ENCODE data around the gene DCAF11.
"Not testable (repeated sequence)": the region's sequence is repeated elsewhere in the genome, so short reads cannot be mapped to it uniquely, and the experiment has no call there.

DCAF11 gene

DNA sequence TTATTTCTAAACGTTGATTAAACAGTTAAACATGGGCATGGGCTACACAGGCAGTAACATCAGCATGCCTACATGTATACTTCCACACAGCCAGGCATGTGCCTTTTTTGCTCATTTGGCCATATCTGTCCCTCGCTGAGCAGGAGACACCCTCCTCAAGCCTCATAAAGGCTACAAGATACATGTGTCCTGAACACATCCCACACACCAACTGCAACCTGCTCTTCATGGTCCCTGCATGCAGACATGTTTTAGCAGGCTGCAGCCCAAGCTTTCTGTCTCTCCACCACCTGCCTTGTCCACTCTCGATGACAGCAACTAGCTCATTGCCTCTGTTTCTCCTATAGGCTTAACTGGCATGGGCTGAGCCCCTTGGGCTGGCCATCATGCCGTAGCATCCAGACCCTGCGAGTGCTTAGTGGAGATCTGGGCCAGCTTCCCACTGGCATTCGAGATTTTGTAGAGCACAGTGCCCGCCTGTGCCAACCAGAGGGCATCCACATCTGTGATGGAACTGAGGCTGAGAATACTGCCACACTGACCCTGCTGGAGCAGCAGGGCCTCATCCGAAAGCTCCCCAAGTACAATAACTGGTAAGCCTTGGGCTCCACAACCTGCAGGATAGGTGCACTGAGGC is 17.9 kb upstream of the DCAF11 start:
- no peak for DNase-seq (ENCODE audit: low read depth in 2 of 2)

DNA sequence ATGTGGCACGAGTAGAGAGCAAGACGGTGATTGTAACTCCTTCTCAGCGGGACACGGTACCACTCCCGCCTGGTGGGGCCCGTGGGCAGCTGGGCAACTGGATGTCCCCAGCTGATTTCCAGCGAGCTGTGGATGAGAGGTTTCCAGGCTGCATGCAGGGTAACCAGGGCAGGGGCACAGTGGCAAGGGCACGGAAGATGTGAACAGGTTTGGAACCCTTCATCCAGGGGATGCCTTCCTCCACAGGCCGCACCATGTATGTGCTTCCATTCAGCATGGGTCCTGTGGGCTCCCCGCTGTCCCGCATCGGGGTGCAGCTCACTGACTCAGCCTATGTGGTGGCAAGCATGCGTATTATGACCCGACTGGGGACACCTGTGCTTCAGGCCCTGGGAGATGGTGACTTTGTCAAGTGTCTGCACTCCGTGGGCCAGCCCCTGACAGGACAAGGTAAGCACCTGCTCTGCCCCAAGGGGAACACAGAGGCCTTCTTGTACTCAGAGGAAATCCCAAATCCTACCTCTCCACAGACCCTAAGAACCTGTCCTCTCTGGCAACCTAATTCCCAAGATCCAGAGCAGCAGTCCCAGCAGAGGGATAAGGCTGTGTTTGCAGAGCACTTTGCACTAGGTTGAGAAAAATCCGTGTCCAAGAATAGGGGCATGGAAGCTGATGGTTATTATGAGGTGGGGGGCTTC is 16.2 kb upstream of the DCAF11 start:
- DNase-seq (ENCODE audit: low read depth in 2 of 2), result no peak

DNA sequence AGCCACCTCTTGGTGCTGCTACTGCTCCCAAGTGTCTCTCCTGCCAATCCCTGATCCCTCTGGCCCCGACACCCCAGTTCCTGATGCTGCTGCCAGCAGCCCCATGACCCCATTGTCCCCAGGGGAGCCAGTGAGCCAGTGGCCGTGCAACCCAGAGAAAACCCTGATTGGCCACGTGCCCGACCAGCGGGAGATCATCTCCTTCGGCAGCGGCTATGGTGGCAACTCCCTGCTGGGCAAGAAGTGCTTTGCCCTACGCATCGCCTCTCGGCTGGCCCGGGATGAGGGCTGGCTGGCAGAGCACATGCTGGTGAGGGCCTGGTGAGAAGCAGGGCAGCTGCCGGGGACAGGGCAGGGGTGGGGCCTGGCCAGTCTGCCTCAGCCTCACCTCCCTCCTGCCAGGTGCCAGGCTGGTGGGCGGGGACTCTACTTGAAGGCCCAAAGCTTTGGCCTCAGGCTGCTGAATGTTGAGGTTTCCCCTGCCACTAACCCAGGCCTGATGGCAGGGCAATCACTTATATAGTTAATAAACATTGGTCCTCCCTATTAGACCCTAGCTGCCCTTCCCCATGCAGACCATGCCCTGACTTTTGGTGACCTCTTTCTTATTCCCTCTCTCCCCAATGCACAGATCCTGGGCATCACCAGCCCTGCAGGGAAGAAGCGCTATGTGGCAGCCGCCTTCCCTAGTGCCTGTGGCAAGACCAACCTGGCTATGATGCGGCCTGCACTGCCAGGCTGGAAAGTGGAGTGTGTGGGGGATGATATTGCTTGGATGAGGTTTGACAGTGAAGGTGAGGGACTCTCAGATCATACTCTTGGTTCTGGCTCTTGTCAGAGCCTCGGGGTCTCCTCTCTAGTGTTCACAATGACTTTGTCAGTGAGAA is 15.4 kb upstream of the DCAF11 start:
- DNase-seq (ENCODE audit: low read depth in 2 of 2), result no peak

DNA sequence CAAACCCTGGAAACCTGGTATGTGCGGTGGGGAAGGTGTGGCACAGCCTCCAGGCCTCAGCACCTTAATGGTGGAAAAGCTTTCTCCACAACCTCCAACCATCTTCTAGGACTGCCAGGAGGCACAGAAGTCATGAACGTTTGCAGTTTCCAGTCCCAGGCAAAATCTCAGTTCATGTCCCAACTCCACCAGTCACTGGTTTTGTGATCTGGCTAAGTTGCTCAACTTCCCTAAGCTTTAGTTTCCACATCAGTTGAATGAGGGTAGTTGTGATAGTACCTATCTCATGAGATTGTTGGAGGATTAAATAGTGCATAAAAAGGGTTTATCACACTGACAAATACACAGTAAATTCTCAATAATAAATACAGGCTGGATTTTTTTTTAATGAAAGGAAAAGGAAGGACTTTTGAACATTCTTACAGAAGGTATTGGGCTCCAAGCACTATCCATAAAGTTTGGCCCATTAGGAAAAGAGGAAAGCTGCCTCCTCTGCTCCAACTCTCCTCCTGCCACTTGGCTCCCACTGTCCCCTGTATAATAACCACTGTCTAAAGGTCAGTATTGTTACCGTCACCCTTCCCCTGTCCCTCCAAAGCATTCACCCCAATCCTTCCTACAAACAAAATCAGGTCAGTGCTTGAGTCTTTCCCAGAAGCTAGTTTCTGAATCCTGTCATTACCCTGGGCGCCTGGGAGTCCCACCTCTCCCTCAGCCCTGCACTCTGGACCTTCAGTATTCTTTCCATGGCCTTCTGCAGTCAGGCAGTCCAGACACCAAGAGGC is 14.2 kb upstream of the DCAF11 start:
- no peak for DNase-seq (ENCODE audit: low read depth in 2 of 2)

DNA sequence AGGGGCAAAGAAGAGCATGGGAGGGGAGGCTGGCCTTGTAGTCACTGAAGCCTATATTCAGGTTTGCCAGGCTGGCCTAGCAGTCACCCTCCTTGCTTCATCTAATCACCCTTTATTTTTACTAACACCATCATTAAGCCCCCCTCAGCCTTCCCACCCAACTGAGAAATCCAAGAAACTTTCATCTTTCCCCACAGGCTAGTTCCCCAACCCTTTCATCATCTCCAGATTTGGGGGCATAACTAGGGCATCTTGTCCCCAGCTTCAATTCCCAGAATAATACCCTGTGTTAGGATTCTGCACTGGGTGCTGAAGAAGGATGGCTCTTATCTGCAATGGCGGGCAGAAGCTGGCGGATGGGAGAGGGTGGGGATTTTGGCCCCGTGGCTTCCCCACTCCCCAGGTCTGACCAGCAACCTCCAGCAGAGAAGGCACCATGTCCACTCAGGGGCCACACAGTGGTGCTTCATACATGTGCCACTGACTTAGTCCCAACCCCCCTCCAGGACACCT is 13.5 kb upstream of the DCAF11 start:
- no peak for DNase-seq (ENCODE audit: low read depth in 2 of 2)

DNA sequence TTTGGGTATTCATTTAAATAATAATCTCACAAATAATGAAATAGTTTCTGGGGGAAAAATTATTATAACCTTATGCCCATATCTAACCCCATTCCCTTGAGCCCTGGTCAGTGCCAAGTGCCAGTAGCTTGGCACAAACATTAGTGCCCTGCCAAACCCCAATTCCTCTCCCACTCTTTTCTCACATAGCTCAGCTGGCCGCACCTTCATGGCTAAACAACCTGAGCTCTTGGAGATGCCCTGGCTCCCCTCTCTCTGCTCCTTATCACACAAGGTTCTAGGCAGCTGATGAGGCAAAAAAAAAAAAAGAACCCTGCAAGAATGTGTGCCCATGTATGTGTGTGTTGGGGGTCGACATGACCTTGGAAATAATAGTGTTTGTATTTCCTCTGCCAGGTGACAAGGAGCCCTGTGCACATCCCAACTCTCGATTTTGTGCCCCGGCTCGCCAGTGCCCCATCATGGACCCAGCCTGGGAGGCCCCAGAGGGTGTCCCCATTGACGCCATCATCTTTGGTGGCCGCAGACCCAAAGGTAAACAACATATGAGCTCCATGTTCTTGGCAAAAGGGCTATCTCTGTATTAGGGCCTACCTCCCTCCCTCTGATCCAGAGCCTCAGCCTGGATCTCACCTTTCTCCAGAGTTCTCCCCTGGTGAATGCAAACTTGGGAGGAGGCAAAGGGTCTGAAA is 12.1 kb upstream of the DCAF11 start:
- no peak for DNase-seq (ENCODE audit: low read depth in 2 of 2)

DNA sequence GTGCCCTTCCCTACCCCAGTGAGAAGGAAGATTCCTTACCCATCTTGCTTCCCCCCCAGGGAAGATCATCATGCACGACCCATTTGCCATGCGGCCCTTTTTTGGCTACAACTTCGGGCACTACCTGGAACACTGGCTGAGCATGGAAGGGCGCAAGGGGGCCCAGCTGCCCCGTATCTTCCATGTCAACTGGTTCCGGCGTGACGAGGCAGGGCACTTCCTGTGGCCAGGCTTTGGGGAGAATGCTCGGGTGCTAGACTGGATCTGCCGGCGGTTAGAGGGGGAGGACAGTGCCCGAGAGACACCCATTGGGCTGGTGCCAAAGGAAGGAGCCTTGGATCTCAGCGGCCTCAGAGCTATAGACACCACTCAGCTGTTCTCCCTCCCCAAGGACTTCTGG is 11.1 kb upstream of the DCAF11 start:
- DNase-seq (ENCODE audit: low read depth in 2 of 2), result no peak

DNA sequence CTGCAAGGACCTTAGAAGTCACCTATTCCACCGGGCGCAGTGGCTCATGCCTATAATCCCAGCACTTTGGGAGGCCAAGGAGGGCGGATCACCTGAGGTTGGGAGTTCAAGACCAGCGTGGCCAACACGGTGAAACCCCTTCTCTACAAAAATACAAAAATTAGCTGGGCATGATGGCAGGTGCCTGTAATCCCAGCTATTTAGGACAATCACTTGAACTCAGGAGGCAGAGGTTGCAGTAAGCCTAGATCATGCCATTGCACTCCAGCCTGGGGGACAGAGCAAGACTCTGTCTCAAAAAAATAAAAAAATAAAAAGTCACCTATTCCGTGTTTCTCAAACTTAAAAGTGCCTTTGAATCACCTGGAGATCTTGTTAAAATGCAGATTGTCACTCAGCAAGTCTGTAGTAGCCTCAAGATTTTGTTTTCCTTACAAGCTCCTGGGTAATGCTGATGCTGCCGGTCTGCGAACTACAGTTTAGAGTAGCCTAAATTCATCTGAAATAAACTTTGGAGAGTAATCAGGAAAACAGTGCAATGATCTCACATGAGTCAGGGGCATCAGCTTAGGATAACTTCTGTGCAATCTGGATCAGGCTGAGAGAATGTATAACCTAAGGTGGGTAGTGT is 8.9 kb upstream of the DCAF11 start:
- DNase-seq (ENCODE audit: low read depth in 2 of 2), result not testable (repeated sequence)

DNA sequence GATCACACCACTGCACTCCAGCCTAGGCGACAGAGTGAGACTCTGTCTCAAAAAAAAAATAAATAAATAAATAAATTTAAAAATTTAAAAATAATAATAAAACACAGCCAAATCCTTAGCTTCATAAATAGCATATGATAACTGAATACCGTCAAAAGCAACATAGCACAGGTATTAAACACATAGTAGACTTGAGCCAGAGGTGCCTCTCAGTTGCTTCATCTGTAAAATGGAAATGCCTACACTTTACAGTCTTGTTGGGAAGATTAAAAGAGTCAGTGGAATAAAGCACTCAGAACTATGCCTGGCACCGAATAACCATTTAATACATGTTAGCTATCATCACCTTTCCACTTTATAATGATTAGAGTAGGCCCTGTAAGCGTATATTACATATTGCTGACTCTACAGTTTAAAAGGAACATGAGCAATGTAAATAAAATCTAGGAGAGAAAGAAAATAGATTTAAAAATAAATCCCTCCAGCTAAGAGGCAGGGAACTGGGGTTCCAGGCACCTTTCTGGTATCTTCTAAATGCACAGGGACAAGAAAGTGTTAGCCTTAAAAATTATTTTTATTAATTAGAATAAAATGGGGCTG is 7.8 kb upstream of the DCAF11 start:
- DNase-seq (ENCODE audit: low read depth in 2 of 2), result no peak

DNA sequence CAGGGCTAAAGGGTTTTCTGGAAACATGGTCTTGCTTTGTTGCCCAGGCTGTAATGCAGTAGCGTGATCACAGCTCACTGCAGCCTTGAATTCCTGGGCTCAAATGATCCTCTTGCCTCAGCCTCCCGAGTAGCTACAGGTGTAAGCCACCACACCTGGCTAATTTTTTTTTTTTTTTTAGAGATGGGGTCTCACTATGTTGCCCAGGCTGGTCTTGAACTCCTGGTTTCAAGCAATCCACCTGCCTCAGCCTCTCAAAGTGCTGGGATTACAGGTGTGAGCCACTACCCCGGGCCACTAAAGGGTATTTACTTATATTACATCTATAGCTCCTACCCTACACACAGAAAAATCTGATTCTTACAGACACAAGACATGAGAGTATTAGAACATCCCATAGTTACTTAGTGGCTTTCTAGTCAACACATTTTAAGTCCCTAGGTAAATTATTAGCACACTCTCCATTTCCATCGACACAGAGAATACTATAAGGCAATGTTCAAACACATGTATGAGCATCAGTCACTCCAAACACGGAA is 6.2 kb upstream of the DCAF11 start:
- DNase-seq (ENCODE audit: low read depth in 2 of 2), result no peak

DNA sequence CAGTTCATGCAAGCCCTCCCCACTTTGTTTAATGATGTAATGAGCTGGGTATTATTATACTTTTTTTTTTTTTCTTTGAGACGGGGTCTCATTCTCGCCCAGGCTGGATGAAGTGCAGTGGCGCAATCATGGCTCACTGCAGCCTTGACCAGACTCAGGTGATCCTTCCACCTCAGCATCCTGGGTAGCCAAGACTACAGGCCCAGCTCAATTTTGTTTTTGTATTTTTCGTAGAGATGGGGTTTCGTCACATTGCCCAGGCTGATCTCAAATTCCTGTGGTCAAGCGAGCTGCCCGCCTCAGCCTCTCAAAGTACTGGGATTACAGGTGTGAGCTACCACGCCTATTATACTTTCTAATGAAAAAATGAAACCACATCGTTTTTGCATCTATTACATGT is 4.5 kb upstream of the DCAF11 start:
- DNase-seq (ENCODE audit: low read depth in 2 of 2), result no peak

DNA sequence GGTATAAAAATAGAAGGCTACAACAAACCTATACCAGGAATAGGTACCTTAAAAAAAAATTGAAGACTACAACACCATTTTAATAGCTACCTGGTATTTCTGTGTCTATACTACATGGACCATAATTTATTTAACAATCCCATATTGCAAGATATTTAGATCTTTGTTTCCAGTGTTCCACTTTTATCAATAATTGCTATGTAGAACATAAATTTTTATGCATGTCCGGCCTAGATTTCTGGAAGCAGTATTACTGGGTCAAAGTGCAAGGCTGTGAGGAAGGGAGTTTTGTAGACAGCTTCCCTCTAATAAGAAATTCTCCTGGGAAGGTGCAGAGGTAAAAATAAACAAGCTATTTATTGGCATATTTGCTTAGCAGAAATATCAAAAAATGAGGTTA is 4.1 kb upstream of the DCAF11 start:
- no peak for DNase-seq (ENCODE audit: low read depth in 2 of 2)

DNA sequence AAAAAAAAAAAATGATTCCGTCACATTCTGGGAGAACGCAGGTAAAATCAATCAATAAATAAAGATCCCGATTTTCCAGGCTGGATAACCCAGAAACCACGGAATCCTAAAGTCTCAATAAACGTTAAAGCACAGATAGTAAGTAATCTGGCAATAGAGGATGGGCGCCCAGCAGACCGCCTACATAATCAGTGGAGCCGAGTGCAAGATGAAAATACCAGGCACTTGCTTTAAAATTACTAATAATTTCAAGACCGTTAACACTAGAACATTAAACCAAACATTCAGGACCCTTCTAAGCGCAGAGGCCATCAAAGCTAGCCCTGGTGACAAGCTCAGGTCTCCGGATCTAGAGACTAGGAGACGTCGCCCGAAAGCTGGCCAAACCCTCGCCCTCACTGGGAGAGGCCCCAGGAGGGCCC is 1.2 kb upstream of the DCAF11 start:
- DNase-seq (ENCODE audit: low read depth in 2 of 2), result no peak

DNA sequence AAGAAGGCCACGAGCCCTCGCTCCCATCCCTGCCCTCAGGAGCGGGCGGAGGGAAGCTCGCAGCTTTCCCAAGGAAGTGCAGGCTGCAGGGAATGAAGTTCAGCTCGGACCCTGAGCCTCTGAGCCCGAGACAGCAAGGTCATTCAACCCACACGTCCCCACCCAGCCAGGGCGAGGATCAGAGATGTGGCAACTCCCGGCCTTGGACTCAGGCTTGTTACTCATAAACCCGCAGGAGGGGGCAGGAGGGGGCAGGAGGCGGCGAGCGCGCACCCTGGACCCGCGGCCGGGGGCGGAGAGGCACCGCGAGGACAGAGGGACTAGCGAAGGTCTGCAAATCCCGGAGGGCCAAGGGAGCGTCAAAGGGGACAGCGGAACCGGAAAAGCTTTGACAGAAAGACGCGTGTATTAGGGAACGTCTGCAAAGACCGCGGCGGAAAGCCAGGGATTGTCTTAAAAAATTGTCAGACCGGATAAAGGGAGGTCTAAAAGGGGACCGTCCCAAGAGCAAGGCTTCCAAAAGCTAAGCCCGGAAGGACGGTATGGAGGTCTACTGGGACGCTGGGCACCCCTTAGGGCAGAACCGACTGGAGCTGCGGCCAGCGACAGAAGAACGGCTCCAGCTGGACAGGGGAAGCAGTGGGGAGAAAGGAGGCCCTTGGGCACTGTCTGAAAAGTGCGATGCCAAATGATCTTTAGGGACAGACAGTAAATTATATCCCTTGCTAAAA is 611 bp upstream of the DCAF11 start:
- peak; percentile 64 to 67 for DNase-seq (ENCODE audit: low read depth in 2 of 2)

DNA sequence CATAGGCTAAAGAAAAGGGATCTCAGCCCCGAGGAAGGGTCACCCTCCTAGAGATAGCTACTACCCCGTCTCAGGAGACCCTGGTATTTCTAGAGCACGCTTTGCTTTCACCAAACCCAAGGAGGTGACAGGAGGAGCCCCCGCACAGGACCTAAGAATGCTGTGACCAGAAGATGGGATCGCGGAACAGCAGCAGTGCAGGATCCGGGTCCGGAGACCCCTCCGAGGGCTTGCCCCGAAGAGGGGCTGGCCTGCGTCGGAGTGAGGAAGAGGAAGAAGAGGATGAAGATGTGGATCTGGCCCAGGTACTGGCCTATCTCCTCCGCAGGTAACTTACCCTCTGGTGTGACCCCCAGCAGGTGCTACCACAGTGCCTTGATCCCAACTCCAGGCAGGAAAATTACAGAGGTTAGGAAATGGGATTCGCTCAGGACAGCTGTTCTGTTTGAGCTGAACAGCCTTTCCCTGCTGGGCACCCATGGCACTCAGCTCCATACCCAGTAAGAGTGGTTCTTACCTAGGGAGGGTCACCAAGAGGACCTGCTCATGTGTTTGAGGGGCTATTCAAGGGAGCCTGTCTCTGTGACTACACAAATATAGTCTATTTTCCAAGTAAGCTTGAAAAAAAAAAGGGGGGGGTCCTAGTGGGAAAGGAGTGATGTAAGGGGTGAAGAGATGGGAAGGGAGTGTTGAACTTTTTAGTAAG is 998 bp downstream of the DCAF11 start:
- no peak for DNase-seq (ENCODE audit: low read depth in 2 of 2)

DNA sequence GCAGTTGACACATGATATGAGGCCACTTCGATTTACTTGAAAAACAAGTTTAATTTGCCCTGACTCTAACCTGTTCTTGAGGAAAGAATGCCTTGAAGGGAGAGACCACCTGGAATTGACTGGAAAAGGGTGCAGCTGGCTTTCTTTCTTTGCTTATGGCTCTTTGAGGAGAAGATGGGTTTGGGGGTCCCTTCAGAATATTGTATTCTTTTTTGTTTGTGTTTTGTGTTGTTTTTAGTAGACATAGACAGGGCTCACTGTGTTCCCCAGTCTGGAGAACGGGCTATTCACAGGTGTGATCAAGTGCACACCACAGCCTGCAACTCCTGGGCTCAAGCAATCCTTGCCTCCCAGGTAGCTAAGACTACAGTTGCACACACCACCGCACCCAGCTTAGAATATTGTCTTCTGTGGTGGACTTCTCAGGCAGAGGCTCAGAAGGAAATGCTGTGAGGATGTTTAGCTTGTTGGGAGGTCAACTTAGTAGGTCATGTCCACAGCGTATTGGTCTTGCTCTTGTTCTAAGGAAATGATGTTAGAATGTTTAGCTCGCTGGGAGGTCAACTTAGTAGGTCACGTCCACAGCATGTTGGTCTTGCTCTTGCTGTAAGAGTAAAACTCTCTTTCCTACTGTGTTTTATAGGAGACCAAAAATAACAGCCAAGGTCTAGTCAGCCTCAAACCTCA is 1.7 kb downstream of the DCAF11 start:
- DNase-seq (ENCODE audit: low read depth in 2 of 2), result no peak

DNA sequence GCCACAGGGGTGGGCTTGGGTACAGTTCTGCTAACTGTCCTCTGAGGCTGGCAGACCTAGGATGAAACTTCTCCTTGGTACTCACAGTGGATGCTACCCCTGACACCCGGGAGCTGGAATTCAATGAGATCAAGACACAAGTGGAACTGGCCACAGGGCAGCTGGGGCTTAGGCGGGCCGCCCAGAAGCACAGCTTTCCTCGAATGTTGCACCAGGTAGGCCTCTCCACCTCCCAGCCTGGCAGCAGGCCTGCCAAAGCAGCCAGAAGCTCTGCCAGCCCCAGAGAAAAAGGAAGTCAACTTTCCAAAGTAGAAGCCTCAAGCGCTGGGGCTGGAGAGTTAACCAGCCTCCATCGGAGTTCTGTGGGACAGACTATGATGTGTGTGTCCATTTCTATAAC is 2.6 kb downstream of the DCAF11 start:
- no peak for DNase-seq (ENCODE audit: low read depth in 2 of 2)

DNA sequence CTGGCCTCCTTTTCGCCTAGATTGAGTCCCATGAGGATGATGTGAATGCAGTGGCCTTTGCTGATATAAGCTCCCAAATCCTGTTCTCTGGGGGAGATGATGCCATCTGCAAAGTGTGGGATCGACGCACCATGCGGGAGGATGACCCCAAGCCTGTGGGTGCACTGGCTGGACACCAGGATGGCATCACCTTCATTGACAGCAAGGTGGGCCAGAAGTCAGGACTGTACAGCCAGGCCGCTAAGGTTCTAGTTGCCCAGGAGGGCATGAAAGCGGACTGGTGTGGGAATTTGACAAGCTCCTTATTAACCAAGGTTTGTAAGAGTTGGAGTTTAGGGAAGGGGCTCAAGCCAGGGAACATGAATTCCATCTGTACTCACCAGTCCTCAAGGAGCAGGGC is 5.1 kb downstream of the DCAF11 start:
- no peak for DNase-seq (ENCODE audit: low read depth in 2 of 2)

Measured in activated CD4-positive, alpha-beta T cell treated with anti-CD3 and anti-CD28 coated beads for 24 hours (primary cell).